Karpas-422 (cell line): Measurements from ENCODE around the gene TRIP13. TPM values are rescaled to one million over a fixed set of nuclear protein-coding genes. Genes with fewer than 3 reads are reported as not detected.
"Not testable (repeated sequence)": the region's sequence is repeated elsewhere in the genome, so short reads cannot be mapped to it uniquely, and the experiment has no call there.

ENCODE experiments used
- DNase-seq: peaks from one replicate; pipeline ENCODE4 v3.0.0-alpha.2; 2015
- H2AFZ ChIP-seq: fragments of 200-600 bp; sonication (generic); 2 replicates; pipeline ENCODE4 v1.6.1; 2014; ENCODE audit warnings: antibody characterized with exemption, low read length, mixed read lengths
- H3K27ac ChIP-seq: fragments of 200-600 bp; sonication (generic); 2 replicates; pipeline ENCODE4 v1.5.1; 2014; ENCODE audit warnings: mild to moderate bottlenecking, low read length, moderate library complexity
- H3K27me3 ChIP-seq: fragments of 200-600 bp; sonication (generic); 2 replicates; pipeline ENCODE4 v1.6.1; 2014; ENCODE audit warnings: low read length, mixed read lengths
- H3K36me3 ChIP-seq: fragments of 200-600 bp; sonication (generic); 2 replicates; pipeline ENCODE4 v1.6.1; 2014; ENCODE audit warnings: low read length, mixed read lengths; ENCODE audit not compliant: insufficient read depth
- H3K4me1 ChIP-seq: fragments of 200-600 bp; sonication (generic); 2 replicates; pipeline ENCODE4 v1.6.1; 2014; ENCODE audit warnings: mild to moderate bottlenecking, low read length, mixed read lengths
- H3K4me2 ChIP-seq: fragments of 200-600 bp; sonication (generic); 2 replicates; pipeline ENCODE4 v1.6.1; 2014; ENCODE audit warnings: low read length, low read depth, mild to moderate bottlenecking; ENCODE audit not compliant: poor library complexity, severe bottlenecking
- H3K4me3 ChIP-seq: fragments of 200-600 bp; sonication (generic); 2 replicates; pipeline ENCODE4 v1.5.1; 2014; ENCODE audit warnings: mild to moderate bottlenecking, antibody characterized with exemption, low read length, mixed read lengths
- H3K79me2 ChIP-seq: fragments of 200-600 bp; sonication (generic); 2 replicates; pipeline ENCODE4 v1.6.1; 2014; ENCODE audit warnings: mild to moderate bottlenecking, low read length, mixed read lengths
- H3K9ac ChIP-seq: fragments of 200-600 bp; sonication (generic); 2 replicates; pipeline ENCODE4 v1.6.0; 2014; ENCODE audit warnings: low read length
- H3K9me2 ChIP-seq: fragments of 200-600 bp; sonication (generic), shearing (Covaris generic); replicated peaks from 2 replicates; pipeline ENCODE4 v1.6.0; 2014; ENCODE audit warnings: mild to moderate bottlenecking, low read length, moderate library complexity; ENCODE audit not compliant: insufficient read depth
- H3K9me3 ChIP-seq: fragments of 300-700, 200-600 bp; sonication (generic); 2 replicates; pipeline ENCODE4 v1.6.1; 2014; ENCODE audit warnings: low read length, mixed read lengths
- H4K20me1 ChIP-seq: fragments of 200-600 bp; sonication (generic); 2 replicates; pipeline ENCODE4 v1.6.1; 2014; ENCODE audit warnings: mild to moderate bottlenecking, antibody characterized with exemption, low read length, low read depth; ENCODE audit not compliant: insufficient read depth
- total RNA-seq: library from RNA; depleted of rRNA; stranded (reverse); fragments of >200 nt; shearing (Covaris generic); gene quantifications from 2 replicates; pipeline ENCODE4 v1.2.3, GENCODE V29; 2014; ENCODE audit warnings: low replicate concordance

The TRIP13 gene
- total RNA-seq, 1 experiment from 2014 or later: 16.3 TPM

DNA sequence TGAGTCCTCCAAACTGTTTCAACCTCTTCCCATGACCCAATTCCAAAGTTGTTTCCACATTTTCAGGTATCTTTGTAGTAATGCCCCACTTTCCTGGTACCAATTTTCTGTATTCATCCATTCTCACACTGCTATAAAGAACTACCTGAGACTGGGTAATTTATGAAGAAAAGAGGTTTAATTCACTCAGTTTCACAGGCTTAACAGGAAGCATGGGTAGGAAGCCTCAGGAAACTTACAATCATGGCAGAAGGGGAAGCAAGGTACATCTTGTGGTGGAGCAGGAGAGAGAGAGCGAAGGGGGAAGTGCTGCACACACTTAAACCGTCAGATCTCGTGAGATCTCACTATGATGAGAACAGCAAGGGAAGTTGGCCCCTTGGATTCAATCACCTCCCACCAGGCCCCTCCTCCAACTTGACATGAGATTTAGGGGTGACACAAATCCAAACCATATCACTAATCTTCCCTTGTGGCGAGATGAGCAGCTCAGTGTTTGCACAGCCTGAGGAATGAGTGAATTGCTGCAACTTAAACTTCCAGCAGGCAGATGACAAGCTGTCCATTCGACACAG is 42.9 kb downstream of the TRIP13 start:
- Histone ChIP-seq H3K4me3 (no peak overlapping the region), H3K36me3 (no peaks in the 10 kb centered on the region), H3K9ac (no peak overlapping the region), H4K20me1 (no peaks in the 10 kb centered on the region), H3K27me3 (no peaks in the 10 kb centered on the region), H3K27ac (no peak overlapping the region), H3K79me2 (no peaks in the 10 kb centered on the region), H3K9me2 (no peaks in the 10 kb centered on the region), H3K4me2 (no peak overlapping the region), H3K9me3 (no peaks in the 10 kb centered on the region), H3K4me1 (no peaks in the 10 kb centered on the region), H2AFZ (no peak overlapping the region)
- peak; percentile 49 for DNase-seq

DNA sequence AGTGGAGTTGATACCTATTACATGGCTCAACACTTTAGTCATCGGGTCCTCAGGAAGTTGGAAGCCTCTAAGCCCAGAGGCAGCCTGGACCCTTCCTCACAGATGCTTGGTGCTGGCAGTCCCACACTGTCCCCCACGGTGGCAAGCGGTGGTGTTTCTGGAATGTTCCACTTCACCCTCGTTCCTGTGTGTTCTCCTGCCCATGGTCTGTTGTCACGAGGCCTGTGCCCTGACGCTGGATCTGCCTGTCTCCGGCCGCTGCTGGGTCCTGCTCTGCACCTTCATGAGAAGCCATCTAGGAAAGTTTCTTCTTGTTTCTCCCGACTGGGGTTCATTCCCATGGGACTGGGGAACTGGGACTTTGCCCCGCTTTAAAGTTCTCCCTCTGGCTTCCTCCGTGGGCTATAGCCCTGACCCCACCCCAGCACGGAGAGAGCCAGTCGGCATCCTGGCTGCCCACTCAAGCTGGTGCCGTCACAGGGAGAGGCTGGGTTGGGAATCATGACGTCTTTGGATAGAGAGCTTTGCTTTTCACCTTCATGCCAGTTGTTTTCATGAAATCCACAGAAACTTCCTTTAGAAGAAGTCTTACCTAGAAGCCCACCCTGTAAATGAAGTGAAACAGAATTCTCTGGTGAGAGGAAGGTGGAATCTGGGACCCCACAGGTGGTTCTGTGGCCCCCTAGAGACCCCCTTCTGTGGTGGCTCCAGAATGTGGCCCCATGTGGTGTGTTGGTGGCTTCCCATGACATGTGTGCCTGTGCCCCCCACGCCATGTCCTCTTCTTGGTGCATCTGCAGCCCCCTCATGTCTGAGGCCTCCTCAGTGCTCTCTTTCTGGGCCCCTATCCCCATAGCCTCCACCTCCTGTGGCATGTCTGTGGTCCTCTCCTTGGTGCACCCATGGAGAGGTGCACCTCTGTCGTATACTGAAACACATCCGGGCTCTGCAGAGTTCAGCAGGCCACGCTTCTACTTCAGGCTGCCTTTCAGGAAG is 43.8 kb downstream of the TRIP13 start:
- no peak for DNase-seq
- Histone ChIP-seq H3K4me2 (no peak overlapping the region), H3K79me2 (no peaks in the 10 kb centered on the region), H3K27ac (no peak overlapping the region), H3K9me3 (no peaks in the 10 kb centered on the region), H4K20me1 (no peaks in the 10 kb centered on the region), H3K4me1 (no peaks in the 10 kb centered on the region), H3K4me3 (no peak overlapping the region), H3K36me3 (no peaks in the 10 kb centered on the region), H3K9ac (no peak overlapping the region), H2AFZ (no peak overlapping the region), H3K9me2 (no peaks in the 10 kb centered on the region), H3K27me3 (no peaks in the 10 kb centered on the region)

DNA sequence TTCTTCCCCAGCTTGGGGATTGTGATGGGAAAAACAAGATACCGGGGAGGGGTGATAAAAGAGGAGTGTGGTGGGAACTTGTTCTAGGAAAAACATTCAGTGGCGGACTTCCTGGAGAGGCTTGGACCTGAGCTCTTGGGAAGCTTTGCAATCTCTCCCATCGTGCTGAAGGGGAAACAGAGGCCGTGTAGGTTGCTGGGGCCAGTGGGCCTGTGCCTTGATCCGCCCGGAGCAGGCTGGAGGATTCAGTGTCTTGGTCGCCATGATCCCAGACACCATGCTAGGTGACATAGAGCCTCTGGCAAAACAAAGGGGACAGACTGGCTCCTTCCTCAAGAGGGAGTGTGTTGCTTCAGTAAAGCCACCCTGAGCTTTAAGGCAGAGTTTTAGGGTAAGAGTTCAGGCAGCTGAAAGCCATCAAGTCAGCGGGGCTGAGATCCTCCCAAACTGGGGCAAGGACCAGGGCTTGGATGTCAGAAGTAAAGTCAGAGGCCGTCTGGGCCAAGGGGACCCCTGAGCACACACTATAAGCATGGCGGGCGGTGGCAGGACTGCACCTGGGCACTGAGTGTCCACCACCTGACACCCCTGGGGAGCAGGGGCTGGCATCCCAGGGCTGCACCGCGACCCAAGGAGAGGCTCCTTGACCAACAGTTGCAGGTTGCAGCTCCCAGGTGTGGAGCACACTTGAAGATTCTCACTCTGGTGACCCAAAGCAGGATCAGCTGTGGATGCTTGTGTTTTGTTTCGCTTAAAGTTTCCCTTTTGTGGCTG is 44.7 kb downstream of the TRIP13 start:
- no peak overlapping the region for H2AFZ ChIP-seq
- H3K27me3 ChIP-seq: no peaks in the 10 kb centered on the region
- no peak overlapping the region for H3K9ac ChIP-seq
- H3K27ac ChIP-seq: no peak overlapping the region
- H3K79me2 ChIP-seq: no peaks in the 10 kb centered on the region
- no peak overlapping the region for H3K4me2 ChIP-seq
- no peaks in the 10 kb centered on the region for H3K36me3 ChIP-seq
- DNase-seq: no peak
- no peaks in the 10 kb centered on the region for H4K20me1 ChIP-seq
- no peaks in the 10 kb centered on the region for H3K4me1 ChIP-seq
- H3K9me2 ChIP-seq: no peaks in the 10 kb centered on the region
- H3K4me3 ChIP-seq: no peak overlapping the region
- H3K9me3 ChIP-seq: no peaks in the 10 kb centered on the region

DNA sequence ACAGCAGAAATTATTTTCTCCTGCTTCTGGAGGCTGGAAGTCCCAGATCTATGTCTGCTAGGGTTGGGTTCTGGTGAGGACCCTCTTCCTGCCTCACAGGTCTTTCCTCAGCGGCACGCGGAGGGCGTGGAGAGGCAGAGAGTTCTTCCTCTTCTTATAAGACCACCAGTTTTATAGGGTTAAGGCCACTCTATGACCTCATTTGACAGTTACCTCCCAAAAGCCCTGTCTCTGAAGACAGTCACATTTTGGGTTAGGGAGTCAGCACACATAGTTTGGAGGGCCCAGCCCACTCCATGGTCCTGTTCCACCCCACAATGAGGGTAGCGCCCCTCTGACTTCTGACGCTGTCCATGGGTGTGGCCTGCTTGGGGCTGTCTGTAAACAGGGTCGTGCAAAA is 46.7 kb downstream of the TRIP13 start:
- no peaks in the 10 kb centered on the region for H3K9me3 ChIP-seq
- 0 out of 2 replicates have a peak, but pooled peaks cover 1% of the 10 kb centered on the region for H4K20me1 ChIP-seq
- no peaks in the 10 kb centered on the region for H3K79me2 ChIP-seq
- H3K4me1 ChIP-seq: no peaks in the 10 kb centered on the region
- H3K36me3 ChIP-seq: no peaks in the 10 kb centered on the region
- H3K4me3 ChIP-seq: no peak overlapping the region
- H3K27me3 ChIP-seq: no peaks in the 10 kb centered on the region
- no peak overlapping the region for H3K9ac ChIP-seq
- H2AFZ ChIP-seq: no peak overlapping the region
- no peak for DNase-seq
- no peak overlapping the region for H3K27ac ChIP-seq
- no peak overlapping the region for H3K4me2 ChIP-seq
- H3K9me2 ChIP-seq: no peaks in the 10 kb centered on the region

DNA sequence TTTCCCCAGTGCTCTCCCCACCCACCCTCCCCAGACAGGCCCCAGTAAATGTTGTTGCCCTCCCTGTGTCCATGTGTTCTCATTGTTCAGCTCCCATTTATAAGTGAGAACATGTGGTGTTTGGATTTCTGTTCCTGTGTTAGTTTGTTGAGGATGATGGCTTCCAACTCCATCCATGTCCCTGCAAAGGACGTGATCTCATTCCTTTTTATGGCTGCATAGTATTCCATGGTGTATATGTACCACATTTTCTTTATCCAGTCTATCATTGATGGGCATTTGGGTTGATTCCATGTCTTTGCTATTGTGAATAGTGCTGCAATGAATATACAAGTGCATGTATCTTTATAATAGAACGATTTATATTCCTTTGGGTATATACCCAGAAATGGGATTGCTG is 48.1 kb downstream of the TRIP13 start:
- not testable (repeated sequence) for H3K27ac ChIP-seq, H3K4me3 ChIP-seq, H3K9ac ChIP-seq, H3K9me3 ChIP-seq, H3K36me3 ChIP-seq, H3K4me1 ChIP-seq, DNase-seq, H3K4me2 ChIP-seq, H2AFZ ChIP-seq, H3K79me2 ChIP-seq, H4K20me1 ChIP-seq, H3K27me3 ChIP-seq, H3K9me2 ChIP-seq

DNA sequence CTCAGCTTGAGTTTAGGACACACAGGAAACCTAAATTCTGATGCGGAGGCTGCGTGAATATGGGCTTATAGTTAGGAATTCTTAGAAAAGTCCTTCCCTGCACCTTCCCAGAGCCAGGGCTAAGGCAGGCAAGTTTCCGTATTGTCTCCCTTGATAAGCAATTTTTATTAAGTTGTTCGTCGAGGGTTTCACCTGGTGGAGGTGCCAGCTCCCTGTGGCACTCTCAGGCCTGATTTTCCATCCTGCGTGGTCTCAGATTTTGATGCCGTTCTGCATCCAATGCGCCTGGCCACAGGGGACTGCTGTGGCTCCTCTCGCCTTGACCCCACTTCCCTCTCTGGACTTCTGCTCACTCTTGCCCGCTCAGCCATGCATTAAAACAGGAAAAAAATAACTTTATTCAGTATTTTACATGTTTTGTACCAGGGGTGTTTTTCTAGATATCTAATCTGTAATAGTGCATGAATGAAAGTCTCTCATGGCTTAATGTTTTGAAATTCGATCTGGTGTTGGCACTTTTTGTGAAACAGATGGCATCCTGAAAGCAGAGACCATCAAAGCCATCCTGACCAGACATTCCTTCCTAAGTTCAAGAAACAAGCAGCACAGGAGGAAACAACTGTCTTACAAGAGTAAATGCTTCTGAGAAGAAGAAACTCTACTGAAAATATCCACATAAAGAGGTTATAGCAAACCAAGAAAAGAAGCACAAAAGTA is 50.7 kb downstream of the TRIP13 start:
- H3K9me3 ChIP-seq: no peaks in the 10 kb centered on the region
- no peaks in the 10 kb centered on the region for H3K79me2 ChIP-seq
- peaks cover 8% of the 10 kb centered on the region for H3K4me1 ChIP-seq
- no peak for DNase-seq
- H3K27me3 ChIP-seq: no peaks in the 10 kb centered on the region
- no peak overlapping the region for H2AFZ ChIP-seq
- no peak overlapping the region for H3K4me3 ChIP-seq
- H4K20me1 ChIP-seq: 0 out of 2 replicates have a peak, but pooled peaks cover 3% of the 10 kb centered on the region
- H3K36me3 ChIP-seq: no peaks in the 10 kb centered on the region
- H3K27ac ChIP-seq: no peak overlapping the region
- H3K4me2 ChIP-seq: no peak overlapping the region
- no peak overlapping the region for H3K9ac ChIP-seq
- H3K9me2 ChIP-seq: no peaks in the 10 kb centered on the region

DNA sequence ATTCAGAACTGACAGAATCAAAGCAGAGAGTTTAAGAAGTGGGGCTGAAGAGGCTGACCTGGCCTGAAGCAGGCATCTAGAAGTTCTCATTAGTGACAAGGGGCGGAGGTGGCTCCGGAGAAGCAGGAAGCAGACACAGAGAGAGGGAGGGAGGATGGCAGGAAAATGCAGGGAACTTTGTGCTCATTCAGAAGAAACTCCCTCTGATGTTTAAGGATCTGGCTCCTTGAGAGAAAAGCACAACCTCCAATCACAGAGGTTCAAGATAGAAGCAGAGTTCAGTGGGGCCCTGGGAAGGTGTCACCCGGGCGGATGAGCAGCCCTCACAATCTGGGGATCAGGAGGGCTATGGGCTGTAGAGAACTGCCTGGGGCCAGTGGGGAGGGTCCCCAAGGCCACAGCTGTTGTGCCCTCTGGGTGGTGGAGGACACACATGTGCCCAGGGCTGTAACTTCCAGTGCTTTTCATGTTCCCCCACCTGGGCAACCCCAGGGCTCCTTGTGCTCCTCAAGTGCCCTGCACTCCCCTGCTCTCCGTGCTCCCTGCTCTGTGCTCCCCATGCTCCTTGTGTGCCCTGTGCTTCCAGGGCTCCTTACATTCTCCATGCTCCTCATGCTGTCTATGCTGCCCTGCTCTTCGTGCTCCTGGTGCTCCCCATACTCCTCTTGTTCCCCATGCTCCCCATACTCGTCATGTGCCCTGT is 51.4 kb downstream of the TRIP13 start:
- Histone ChIP-seq H3K9me3 (no peaks in the 10 kb centered on the region), H3K79me2 (no peaks in the 10 kb centered on the region), H3K4me2 (no peak overlapping the region), H3K4me3 (no peak overlapping the region), H2AFZ (no peak overlapping the region), H3K27me3 (no peaks in the 10 kb centered on the region), H3K4me1 (peaks cover 9% of the 10 kb centered on the region), H3K9ac (no peak overlapping the region), H3K36me3 (no peaks in the 10 kb centered on the region), H4K20me1 (0 out of 2 replicates have a peak, but pooled peaks cover 3% of the 10 kb centered on the region), H3K9me2 (no peaks in the 10 kb centered on the region), H3K27ac (no peak overlapping the region)
- no peak for DNase-seq
